Measurements from ENCODE around the gene GPR65.

GPR65 gene

GRCh38 chr14:88005050-88005481 lies at the start of gene GPR65:
Gene GPR65 (plus strand): TSS chr14:88005135. CDS start chr14:88010848, 5,713 bp downstream.
- DNase-seq: no peak

GRCh38 chr14:87955501-87955900 lies 49.4 kb upstream of the GPR65 start:
- no peak for DNase-seq

- no peak for DNase-seq
Observed at GRCh38 chr14:87960013-87960787, 44.7 kb upstream of the GPR65 start.

GRCh38 chr14:87961246-87961645 lies 43.7 kb upstream of the GPR65 start:
- DNase-seq: no peak

GRCh38 chr14:87966816-87967215 lies 38.1 kb upstream of the GPR65 start:
- no peak for DNase-seq

- DNase-seq: no peak
Observed at GRCh38 chr14:87967496-87967895, 37.4 kb upstream of the GPR65 start.

- DNase-seq: no peak
Observed at GRCh38 chr14:87971010-87971409, 33.9 kb upstream of the GPR65 start.

GRCh38 chr14:87975636-87976035 lies 29.3 kb upstream of the GPR65 start:
- DNase-seq: no peak

GRCh38 chr14:87979689-87980088 lies 25.2 kb upstream of the GPR65 start:
- DNase-seq: no peak

- DNase-seq: no peak
Observed at GRCh38 chr14:87989221-87989955, 15.5 kb upstream of the GPR65 start.

GRCh38 chr14:87989956-87990299 lies 15.0 kb upstream of the GPR65 start:
- no peak for DNase-seq

- no peak for DNase-seq
Observed at GRCh38 chr14:87990682-87991081, 14.3 kb upstream of the GPR65 start.

- DNase-seq: no peak
Observed at GRCh38 chr14:87992346-87992717, 12.6 kb upstream of the GPR65 start.

- DNase-seq: peak; percentile 90
Observed at GRCh38 chr14:87992718-87993628, 12.0 kb upstream of the GPR65 start, which contains the start of gene GALC. Gene GALC (minus strand): TSS chr14:87993182. CDS start chr14:87993164, 18 bp downstream.

GRCh38 chr14:87994974-87995373 lies 10.0 kb upstream of the GPR65 start:
- no peak for DNase-seq

GRCh38 chr14:87995500-87996290 lies 9.2 kb upstream of the GPR65 start:
- DNase-seq: no peak

- no peak for DNase-seq
Observed at GRCh38 chr14:87996291-87996592, 8.7 kb upstream of the GPR65 start.

GRCh38 chr14:87998482-87998881 lies 6.5 kb upstream of the GPR65 start:
- no peak for DNase-seq

- no peak for DNase-seq
Observed at GRCh38 chr14:87999277-87999676, 5.7 kb upstream of the GPR65 start.

- no peak for DNase-seq
Observed at GRCh38 chr14:88002421-88003075, 2.4 kb upstream of the GPR65 start.

- DNase-seq: no peak
Observed at GRCh38 chr14:88003425-88003824, 1.5 kb upstream of the GPR65 start.

- DNase-seq: no peak
Observed at GRCh38 chr14:88004506-88005036, 364 bp upstream of the GPR65 start.

Measured in COR-L47 (cell line).